Transverse colon (tissue), 4 donors: Measurements from ENCODE around the gene NDUFAF3. TPM values are rescaled to one million over a fixed set of nuclear protein-coding genes. Genes with fewer than 3 reads are reported as not detected.
A peak's percentile ranks its signal among the peaks of the same experiment; 100 is the strongest.

Experiments used
- DNase-seq: peaks from one replicate; pipeline ENCODE4 v3.0.0-alpha.2; 2019
- H3K27ac ChIP-seq, 4 donors: fragments of 200-600 bp; sonication (generic); 2 replicates each; pipeline ENCODE4 v1.5.1; 2016 to 2018; ENCODE audit warnings: inconsistent platforms in 4 of 4
- H3K27me3 ChIP-seq: fragments of 200-600 bp; sonication (generic); 2 replicates; pipeline ENCODE4 v1.5.1; 2017; ENCODE audit warnings: inconsistent platforms
- H3K36me3 ChIP-seq, 4 donors: fragments of 200-600 bp; sonication (generic); 2 replicates each; pipeline ENCODE4 v1.5.1; 2017 to 2019; ENCODE audit warnings: inconsistent platforms in 4 of 4
- H3K4me1 ChIP-seq, 4 donors: fragments of 200-600 bp; sonication (generic); 2 replicates each; pipeline ENCODE4 v1.5.1; 2017 to 2020; ENCODE audit warnings: inconsistent platforms in 4 of 4
- H3K4me3 ChIP-seq, 4 donors: fragments of 200-600 bp; sonication (generic); 1 replicate in 1 of 4; 2 replicates in 3 of 4; pipeline versions ENCODE4 v1.5.1 to v1.6.1; 2017 to 2019; ENCODE audit warnings: inconsistent platforms in 4 of 4
- H3K9me3 ChIP-seq, 2 donors: fragments of 200-600 bp; sonication (generic); 2 replicates each; pipeline ENCODE4 v1.5.1; 2017 to 2019; ENCODE audit warnings: inconsistent platforms in 2 of 2
- EP300 ChIP-seq: sonication (generic); formaldehyde crosslinking; IDR thresholded peaks from one replicate; pipeline ENCODE4 v1.6.1; 2017; ENCODE audit warnings: antibody characterized with exemption, low read depth
- POLR2A ChIP-seq: fragments of 450-650 bp; IDR thresholded peaks from one replicate; pipeline ENCODE4 v1.6.1; 2016; ENCODE audit warnings: antibody characterized with exemption, mild to moderate bottlenecking, moderate library complexity
- POLR2AphosphoS5 ChIP-seq, 3 donors: sonication (generic); formaldehyde crosslinking; IDR thresholded peaks; one replicate each; pipeline ENCODE4 v1.6.1; 2016; ENCODE audit warnings: antibody characterized with exemption in 3 of 3
- WGBS, 2 donors: methylation state at CpG; one replicate each; pipeline ENCODE4 v1.1.5; 2018; ENCODE audit warnings: low coverage in 1 of 2; 5-methylcytosine and 5-hydroxymethylcytosine counted together
- in situ Hi-C, 4 donors: fragments of 200-750 bp; cut with MboI; loops; one replicate each; pipeline versions ENCODE4 v1.15.0 to v1.15.1; 2017; ENCODE audit warnings: low sequenced_read_pairs in 3 of 4, low pct_ligation_motif_present in 1 of 4, low pct_unique_long_range_greater_than_20kb in 1 of 4
- intact Hi-C: fragments of 100-400 bp; cut with DNase I; formaldehyde crosslinking; loops from one replicate; pipeline ENCODE4 v1.15.1; 2023; ENCODE audit warnings: low total_unique reads
- total RNA-seq, 4 donors: library from RNA; depleted of rRNA; stranded (reverse); fragments of >200 nt; gene quantifications; one replicate each; pipeline ENCODE4 v1.1.0, GENCODE V29; 2016
- TF ChIP-seq, protein P1 (sequence below), 5 experiments: fragments of 200-600 bp in 3 of 5; fragments of 450-650 bp in 2 of 5; sonication (generic) in 3 of 5; IDR thresholded peaks; 1 replicate in 2 of 5; 2 replicates in 3 of 5; pipeline ENCODE4 v1.5.1; 2016 to 2017; ENCODE audit warnings: antibody characterized with exemption in 5 of 5, inconsistent platforms in 3 of 5, mild to moderate bottlenecking in 2 of 5, moderate library complexity in 1 of 5

Gene NDUFAF3
- total RNA-seq, 4 donors from 2014 or later: 30.4 to 125 (median 88.1) TPM

DNA sequence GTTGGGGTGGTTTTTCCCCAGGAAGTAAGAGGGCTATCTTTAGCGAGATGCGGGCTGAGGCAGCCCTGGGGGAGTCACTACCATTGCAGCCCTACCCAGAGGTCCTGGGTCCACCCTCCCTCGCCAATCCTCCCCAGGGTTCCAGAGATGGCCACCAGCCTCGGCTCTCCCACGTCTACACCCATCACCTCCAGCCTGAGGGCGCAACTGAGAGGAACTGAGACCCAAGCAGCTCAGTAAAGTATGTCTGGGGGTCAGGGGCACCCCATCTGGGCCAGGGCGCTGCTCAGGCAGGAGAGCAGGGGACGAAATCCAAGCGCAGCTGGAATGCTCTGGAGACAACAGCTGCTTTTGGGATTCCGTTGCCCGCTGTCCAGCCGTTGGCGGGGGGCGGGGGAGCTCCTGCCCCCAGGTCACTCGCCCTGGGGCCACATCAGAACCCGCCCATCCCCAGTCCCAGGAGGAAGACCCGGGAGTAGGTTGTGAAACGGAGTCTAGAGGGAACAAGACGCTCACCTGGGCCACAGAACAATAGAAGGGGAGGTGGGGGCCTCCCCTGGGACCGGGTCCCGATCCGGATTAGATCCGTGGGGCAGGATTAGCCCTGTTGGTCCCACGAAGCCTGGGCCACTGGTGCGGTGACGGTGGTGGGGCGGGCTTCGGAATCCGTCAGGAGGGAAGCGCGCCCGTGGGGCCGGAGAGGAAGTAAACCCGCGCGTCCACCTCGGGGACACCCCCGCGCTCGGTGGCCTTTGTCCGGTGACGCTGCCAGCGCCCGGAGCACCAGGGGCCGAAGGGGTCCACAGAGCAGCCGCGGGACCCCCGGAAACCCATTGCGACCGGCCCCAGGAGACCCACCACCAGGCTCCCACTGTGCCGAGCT, 1.4 kb upstream of the NDUFAF3 start:
- peak; percentile 75 for DNase-seq
- Histone ChIP-seq H3K36me3 (peaks cover 0 to 17% (median 0%) of the 10 kb centered on the region in 4 donors), H3K27ac (peak overlapping the region; percentile 99 to 100 (median 100)), H3K27me3 (no peaks in the 10 kb centered on the region), H3K9me3 (no peaks in the 10 kb centered on the region), H3K4me3 (peak overlapping the region; percentile 70 to 93 (median 79)), H3K4me1 (peaks cover 19 to 52% (median 37%) of the 10 kb centered on the region in 4 donors)
- TF ChIP-seq POLR2AphosphoS5 (IDR thresholded peaks at IDR 0.05) (peak in 1 of 3 donors; percentile 19), POLR2A (no peak)
- TF ChIP-seq, protein P1, sequence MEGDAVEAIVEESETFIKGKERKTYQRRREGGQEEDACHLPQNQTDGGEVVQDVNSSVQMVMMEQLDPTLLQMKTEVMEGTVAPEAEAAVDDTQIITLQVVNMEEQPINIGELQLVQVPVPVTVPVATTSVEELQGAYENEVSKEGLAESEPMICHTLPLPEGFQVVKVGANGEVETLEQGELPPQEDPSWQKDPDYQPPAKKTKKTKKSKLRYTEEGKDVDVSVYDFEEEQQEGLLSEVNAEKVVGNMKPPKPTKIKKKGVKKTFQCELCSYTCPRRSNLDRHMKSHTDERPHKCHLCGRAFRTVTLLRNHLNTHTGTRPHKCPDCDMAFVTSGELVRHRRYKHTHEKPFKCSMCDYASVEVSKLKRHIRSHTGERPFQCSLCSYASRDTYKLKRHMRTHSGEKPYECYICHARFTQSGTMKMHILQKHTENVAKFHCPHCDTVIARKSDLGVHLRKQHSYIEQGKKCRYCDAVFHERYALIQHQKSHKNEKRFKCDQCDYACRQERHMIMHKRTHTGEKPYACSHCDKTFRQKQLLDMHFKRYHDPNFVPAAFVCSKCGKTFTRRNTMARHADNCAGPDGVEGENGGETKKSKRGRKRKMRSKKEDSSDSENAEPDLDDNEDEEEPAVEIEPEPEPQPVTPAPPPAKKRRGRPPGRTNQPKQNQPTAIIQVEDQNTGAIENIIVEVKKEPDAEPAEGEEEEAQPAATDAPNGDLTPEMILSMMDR (IDR thresholded peaks at IDR 0.05): no peak
- in situ Hi-C loops: no loop called here
- 0% methylated on average over 47 of the region's 51 CpGs; no CpG with 5 or more reads in 1 of the 2 donors for WGBS, 2 donors
- intact Hi-C loops: loop anchor here (1.0 kb wide), 1 partner anchor 13 kb away; the partner anchor contains the start of gene WDR6

GRCh38 chr3:49021213-49021812, 608 bp upstream of the NDUFAF3 start:
- TF ChIP-seq POLR2AphosphoS5 (IDR thresholded peaks at IDR 0.05) (peak; percentile 99 to 100 (median 99)), POLR2A (peak; percentile 100), EP300 (peak; percentile 92)
- TF ChIP-seq, protein P1 (IDR thresholded peaks at IDR 0.05): no peak
- Histone ChIP-seq H3K36me3 (peaks cover 0 to 23% (median 0%) of the 10 kb centered on the region in 4 donors), H3K4me1 (peaks cover 19 to 52% (median 37%) of the 10 kb centered on the region in 4 donors), H3K27ac (peak overlapping the region; percentile 99 to 100 (median 100)), H3K27me3 (no peaks in the 10 kb centered on the region), H3K4me3 (peak overlapping the region; percentile 70 to 93 (median 82)), H3K9me3 (no peaks in the 10 kb centered on the region)
- peak; percentile 100 for DNase-seq
- intact Hi-C loops (no loop called here), in situ Hi-C loops (no loop called here)
- WGBS, 2 donors: 1% methylated on average over 47 of the region's 60 CpGs; no CpG with 5 or more reads in 1 of the 2 donors

DNA sequence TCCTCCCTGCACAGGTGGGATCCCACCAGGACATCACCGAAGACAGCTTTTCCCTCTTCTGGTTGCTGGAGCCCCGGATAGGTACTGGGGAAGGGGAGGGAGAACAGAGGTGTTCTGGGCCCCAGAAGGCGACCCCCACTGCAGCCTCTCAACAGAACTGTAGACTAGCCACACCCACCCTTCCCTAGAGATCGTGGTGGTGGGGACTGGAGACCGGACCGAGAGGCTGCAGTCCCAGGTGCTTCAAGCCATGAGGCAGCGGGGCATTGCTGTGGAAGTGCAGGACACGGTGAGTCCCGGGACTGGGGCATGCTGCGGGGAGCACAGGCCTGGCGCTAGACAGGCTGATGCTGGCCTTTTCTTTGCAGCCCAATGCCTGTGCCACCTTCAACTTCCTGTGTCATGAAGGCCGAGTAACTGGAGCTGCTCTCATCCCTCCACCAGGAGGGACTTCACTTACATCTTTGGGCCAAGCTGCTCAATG, 809 bp downstream of the NDUFAF3 start:
- intact Hi-C loops (no loop called here), in situ Hi-C loops (no loop called here)
- Histone ChIP-seq H3K27ac (peak overlapping the region; percentile 99 to 100 (median 100)), H3K36me3 (peaks cover 0 to 23% (median 0%) of the 10 kb centered on the region in 4 donors), H3K9me3 (no peaks in the 10 kb centered on the region), H3K4me3 (peak overlapping the region; percentile 70 to 93 (median 82)), H3K27me3 (no peaks in the 10 kb centered on the region), H3K4me1 (peaks cover 13 to 43% (median 30%) of the 10 kb centered on the region in 4 donors)
- 0 to 16% methylated on average over 1 to 12 of the region's 12 CpGs for WGBS, 2 donors
- TF ChIP-seq, protein P1 (IDR thresholded peaks at IDR 0.05): no peak
- TF ChIP-seq POLR2AphosphoS5 (IDR thresholded peaks at IDR 0.05) (no peak), EP300 (no peak), POLR2A (no peak)
- DNase-seq: no peak

DNA sequence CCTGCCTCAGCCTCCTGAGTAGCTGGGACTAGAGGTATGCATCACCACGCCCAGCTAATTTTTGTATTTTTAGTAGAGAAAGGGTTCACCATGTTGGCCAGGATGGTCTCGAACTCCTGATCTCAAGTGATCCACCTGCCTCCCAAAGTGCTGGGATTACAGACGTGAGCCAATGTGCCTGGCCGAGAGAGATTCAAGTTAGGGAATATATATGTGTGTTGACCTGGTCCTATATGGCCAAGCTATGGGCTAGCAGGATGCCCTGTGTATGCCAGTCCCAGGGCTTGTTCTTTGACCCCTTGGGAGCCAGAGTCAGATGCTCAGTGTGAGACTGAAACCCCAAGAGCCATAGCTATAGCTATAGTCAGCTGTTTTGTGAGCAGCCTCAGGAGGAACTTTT, 1.9 kb downstream of the NDUFAF3 start:
- Histone ChIP-seq H3K27me3 (no peaks in the 10 kb centered on the region), H3K4me1 (peaks cover 19 to 45% (median 37%) of the 10 kb centered on the region in 4 donors), H3K36me3 (peaks cover 0 to 23% (median 0%) of the 10 kb centered on the region in 4 donors), H3K9me3 (no peaks in the 10 kb centered on the region), H3K4me3 (no peak overlapping the region), H3K27ac (no peak overlapping the region)
- 81% methylated on average over 4 of the region's 4 CpGs; no CpG with 5 or more reads in 1 of the 2 donors for WGBS, 2 donors
- intact Hi-C loops (no loop called here), in situ Hi-C loops (no loop called here)
- no peak for TF ChIP-seq EP300
- no peak for DNase-seq
